SK-N-MC (cell line): Measurements from ENCODE around the gene RAB28.

Source experiments
- EZH2 ChIP-seq: fragments of 200-600 bp; sonication (generic); IDR thresholded peaks from one replicate; pipeline ENCODE4 v1.6.1; 2017; ENCODE audit warnings: antibody characterized with exemption
- POLR2AphosphoS5 ChIP-seq: IDR thresholded peaks from 2 replicates; pipeline ENCODE4 v1.6.1; 2012; ENCODE audit warnings: mild to moderate bottlenecking, low read depth, low read length, borderline replicate concordance

DNA sequence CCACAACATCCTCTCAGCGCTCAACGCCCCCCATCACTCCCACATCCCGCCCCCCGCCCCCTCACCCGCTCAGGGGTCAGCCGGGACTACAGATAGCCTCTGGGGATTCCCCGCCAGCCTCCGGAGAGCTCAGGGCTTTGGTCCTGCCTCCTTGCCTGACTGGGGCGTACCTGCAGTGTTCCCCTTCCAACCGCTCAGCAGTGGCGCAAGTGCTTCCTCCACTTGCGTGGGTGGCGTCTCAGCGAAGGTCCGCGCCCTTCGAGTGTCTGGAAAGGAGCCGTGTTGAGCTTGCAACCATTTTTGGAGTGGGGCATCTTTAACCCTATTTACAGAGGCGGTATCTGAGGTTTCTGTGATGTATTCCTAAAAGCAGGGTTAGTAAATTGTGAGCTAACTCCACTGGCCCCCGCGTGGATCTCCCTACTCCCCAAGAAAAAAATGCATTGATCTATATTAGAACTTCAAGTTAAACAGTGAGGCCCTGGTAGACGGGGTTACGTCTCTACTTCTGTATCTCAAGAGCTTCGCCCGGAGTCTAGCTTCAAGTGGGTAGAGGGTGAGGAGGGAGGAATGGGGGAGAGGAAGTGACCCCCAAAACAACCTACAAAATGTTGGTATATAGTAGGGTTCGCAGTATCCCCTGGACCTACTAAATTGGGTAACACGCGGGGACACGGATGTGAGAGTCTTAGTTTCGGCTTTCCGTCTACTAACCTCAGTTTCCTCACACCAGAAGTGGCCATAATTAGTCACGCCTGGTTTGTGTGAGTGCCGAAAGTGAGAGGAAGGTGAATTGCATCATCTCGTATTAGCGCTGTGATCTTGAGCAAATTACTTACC is 44.1 kb upstream of the RAB28 start:
- no peak for TF ChIP-seq EZH2
- TF ChIP-seq POLR2AphosphoS5 = no peak
